Testis (tissue), 2 donors: Measurements from ENCODE around the gene S100A5.

Source experiments
- POLR2A ChIP-seq: fragments of 450-650 bp; IDR thresholded peaks from one replicate; pipeline ENCODE4 v1.6.1; 2017; ENCODE audit warnings: antibody characterized with exemption, mild to moderate bottlenecking, moderate library complexity
- TF ChIP-seq, protein P1 (sequence below), 3 experiments: fragments of 450-650 bp in 2 of 3; fragments of 200-600 bp in 1 of 3; sonication (generic) in 1 of 3; IDR thresholded peaks; one replicate each; pipeline ENCODE4 v1.5.1; 2016 to 2019; ENCODE audit warnings: antibody characterized with exemption in 3 of 3, mild to moderate bottlenecking in 2 of 3, moderate library complexity in 1 of 3

DNA sequence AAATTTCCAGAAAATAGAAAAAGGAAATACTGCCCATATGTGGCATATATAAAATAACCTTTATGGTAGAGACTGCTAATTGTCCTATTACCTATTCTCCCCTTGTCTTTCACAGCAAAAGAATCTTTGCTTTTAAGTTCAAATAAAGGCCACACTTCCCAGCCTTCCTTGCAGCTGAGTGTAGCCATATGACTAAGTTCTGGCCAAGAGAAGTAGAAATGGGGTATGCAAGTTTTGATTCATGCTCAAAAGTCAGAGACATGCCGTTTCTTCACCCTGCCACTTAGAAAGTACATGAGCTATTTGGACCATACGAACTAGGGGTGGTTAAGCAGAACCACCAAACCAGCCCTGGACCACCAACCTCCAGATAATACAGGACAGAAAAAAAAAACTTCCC lies 43.2 kb upstream of the S100A5 start:
- TF ChIP-seq, protein P1, sequence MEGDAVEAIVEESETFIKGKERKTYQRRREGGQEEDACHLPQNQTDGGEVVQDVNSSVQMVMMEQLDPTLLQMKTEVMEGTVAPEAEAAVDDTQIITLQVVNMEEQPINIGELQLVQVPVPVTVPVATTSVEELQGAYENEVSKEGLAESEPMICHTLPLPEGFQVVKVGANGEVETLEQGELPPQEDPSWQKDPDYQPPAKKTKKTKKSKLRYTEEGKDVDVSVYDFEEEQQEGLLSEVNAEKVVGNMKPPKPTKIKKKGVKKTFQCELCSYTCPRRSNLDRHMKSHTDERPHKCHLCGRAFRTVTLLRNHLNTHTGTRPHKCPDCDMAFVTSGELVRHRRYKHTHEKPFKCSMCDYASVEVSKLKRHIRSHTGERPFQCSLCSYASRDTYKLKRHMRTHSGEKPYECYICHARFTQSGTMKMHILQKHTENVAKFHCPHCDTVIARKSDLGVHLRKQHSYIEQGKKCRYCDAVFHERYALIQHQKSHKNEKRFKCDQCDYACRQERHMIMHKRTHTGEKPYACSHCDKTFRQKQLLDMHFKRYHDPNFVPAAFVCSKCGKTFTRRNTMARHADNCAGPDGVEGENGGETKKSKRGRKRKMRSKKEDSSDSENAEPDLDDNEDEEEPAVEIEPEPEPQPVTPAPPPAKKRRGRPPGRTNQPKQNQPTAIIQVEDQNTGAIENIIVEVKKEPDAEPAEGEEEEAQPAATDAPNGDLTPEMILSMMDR (IDR thresholded peaks at IDR 0.05), result no peak
- no peak for TF ChIP-seq POLR2A
